WI38 (cell line): ENCODE results near the gene HLA-C.

ENCODE experiments used
- H3K4me3 ChIP-seq: 2 replicates; pipeline ENCODE4 v1.5.1; 2011; ENCODE audit warnings: low read depth, mild to moderate bottlenecking, control low read depth, low read length
- TF ChIP-seq, protein P1 (sequence below): IDR thresholded peaks from 2 replicates; pipeline ENCODE4 v1.5.1; 2012; ENCODE audit warnings: low read depth, mild to moderate bottlenecking, control low read depth, low read length

Gene HLA-C

DNA sequence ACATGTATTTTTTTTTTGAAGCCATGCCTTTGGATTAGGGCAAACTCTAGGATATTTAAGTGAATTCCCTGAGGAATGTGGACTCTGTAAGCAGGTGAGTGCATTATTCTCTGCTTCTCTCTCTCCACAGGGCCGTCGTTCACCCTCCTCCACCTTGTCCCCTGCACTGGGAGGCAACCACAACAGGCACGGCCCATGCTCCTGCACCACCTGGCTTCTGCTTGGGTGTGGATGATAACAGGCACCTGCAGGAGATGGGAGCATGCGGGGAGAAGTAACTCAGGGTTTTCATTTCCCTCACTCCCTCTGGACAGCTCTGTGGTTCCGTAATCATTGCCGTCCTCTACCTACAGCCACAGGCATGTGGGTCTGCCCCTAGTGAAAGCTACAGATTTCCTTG is 43.4 kb downstream of the HLA-C start:
- TF ChIP-seq, protein P1, sequence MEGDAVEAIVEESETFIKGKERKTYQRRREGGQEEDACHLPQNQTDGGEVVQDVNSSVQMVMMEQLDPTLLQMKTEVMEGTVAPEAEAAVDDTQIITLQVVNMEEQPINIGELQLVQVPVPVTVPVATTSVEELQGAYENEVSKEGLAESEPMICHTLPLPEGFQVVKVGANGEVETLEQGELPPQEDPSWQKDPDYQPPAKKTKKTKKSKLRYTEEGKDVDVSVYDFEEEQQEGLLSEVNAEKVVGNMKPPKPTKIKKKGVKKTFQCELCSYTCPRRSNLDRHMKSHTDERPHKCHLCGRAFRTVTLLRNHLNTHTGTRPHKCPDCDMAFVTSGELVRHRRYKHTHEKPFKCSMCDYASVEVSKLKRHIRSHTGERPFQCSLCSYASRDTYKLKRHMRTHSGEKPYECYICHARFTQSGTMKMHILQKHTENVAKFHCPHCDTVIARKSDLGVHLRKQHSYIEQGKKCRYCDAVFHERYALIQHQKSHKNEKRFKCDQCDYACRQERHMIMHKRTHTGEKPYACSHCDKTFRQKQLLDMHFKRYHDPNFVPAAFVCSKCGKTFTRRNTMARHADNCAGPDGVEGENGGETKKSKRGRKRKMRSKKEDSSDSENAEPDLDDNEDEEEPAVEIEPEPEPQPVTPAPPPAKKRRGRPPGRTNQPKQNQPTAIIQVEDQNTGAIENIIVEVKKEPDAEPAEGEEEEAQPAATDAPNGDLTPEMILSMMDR = no peak
- no peak overlapping the region for H3K4me3 ChIP-seq

DNA sequence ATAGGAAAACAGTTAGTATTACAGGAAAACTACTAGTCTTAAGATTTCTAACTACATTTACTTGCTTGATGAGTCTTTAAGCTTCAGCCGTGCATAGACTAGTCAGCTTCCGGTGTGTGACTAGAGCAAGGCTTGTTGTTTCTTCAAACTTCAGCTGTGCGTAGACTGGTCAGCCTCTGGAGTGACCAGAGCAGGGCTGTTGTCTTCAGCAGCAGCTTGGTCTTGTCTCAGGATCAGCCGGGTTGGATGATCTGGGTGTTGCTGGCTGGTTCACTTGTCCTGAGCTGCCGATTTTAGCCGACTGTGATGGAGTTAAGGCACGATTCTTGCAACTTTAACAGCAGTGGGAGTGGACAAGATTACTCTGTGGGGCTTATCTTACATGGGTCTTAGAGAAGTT is 44.7 kb downstream of the HLA-C start:
- TF ChIP-seq, protein P1 = no peak
- no peak overlapping the region for H3K4me3 ChIP-seq

DNA sequence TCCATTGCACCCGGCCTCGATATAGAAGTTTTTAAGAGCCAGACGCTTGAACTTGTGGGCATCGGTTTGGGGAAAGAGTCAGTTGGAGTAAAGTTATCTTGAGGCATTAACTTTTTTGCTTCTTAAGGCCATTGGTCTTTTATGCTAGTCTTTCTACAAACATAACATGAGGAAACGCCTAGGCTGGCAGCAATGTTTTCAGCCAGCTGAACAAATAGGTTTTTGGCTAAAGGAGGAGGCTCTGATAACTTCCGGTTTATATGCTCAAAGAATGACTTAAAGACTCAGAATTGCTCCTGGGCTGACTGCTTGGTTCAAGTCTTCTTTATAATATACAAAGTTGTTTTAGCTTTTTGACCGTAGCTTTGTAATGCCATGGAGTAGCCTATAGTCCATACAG is 46.2 kb downstream of the HLA-C start:
- no peak overlapping the region for H3K4me3 ChIP-seq
- TF ChIP-seq, protein P1 = no peak

DNA sequence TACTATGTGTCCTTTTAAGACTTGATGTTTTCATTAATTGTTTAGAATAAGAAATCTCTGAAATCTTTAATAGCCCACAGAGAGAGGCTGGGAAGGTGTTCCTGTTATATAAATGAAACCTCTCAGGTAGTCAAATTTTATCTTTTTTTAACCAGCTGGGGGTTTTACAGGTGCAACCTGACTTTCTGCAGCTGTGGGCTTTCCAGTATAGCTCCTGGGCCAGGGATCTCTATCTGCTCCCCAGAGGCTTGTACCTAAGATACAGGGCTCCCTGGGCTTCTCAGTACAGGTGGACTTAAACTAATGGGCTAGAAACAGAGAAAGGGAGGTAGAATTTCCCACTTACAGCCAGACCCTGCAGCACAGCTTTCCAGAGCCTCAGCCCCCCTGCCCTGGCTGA is 49.4 kb downstream of the HLA-C start:
- no peak overlapping the region for H3K4me3 ChIP-seq

More for the DNA sequence above, 49.4 kb downstream of the HLA-C start:
- TF ChIP-seq, protein P1 = no peak
